B cell (primary cell): ENCODE results near the gene STEAP2. TPM values are rescaled to one million over a fixed set of nuclear protein-coding genes. Genes with fewer than 3 reads are reported as not detected.

Experiments used
- ATAC-seq: fragments of 200-7000 bp; cut with Tn5 transposase; one replicate; pipeline ENCODE4 v1.10.0; 2021; ENCODE audit warnings: low read depth, mild to moderate bottlenecking, moderate number of reproducible peaks, moderate library complexity
- CTCF ChIA-PET: fragments of 350-600 bp; sonication (Branson Sonifier 250); formaldehyde crosslinking; loops from one replicate; lab custom pipeline; 2021; ENCODE audit warnings: antibody characterized with exemption, inconsistent platforms; lab: Charles Lee
- POLR2A ChIA-PET: fragments of 350-600 bp; sonication (Branson Sonifier 250); formaldehyde crosslinking; loops from one replicate; lab custom pipeline; 2021; ENCODE audit warnings: antibody characterized with exemption; lab: Charles Lee
- DNase-seq: peaks from one replicate; pipeline ENCODE4 v3.0.0; 2013
- H2AFZ ChIP-seq: 2 replicates; pipeline ENCODE4 v1.6.1; 2012; ENCODE audit warnings: mild to moderate bottlenecking, low read depth, low read length; ENCODE audit not compliant: insufficient read depth, poor library complexity, severe bottlenecking
- H3K27ac ChIP-seq, 2 donors: 1 replicate in 1 of 2; 2 replicates in 1 of 2; pipeline ENCODE4 v1.5.1; 2012 to 2013; ENCODE audit warnings: low read length in 2 of 2, mild to moderate bottlenecking in 2 of 2, moderate library complexity in 1 of 2
- H3K27me3 ChIP-seq, 4 experiments: fragments of 200-600 bp in 1 of 4; sonication (generic) in 1 of 4; replicated peaks in 1 of 4; 1 replicate in 2 of 4; 2 replicates in 2 of 4; pipeline versions ENCODE4 v1.6.1 to v1.7.0; 2013 to 2016; ENCODE audit warnings: low read length in 3 of 4, mild to moderate bottlenecking in 2 of 4, mixed read lengths in 1 of 4, moderate library complexity in 1 of 4; ENCODE audit not compliant: insufficient read depth in 4 of 4, control insufficient read depth in 3 of 4; ENCODE audit errors: control extremely low read depth in 1 of 4
- H3K36me3 ChIP-seq, 2 experiments: replicated peaks in 1 of 2; 1 replicate in 1 of 2; 2 replicates in 1 of 2; pipeline versions ENCODE4 v1.6.1 to v1.7.1; 2013; ENCODE audit warnings: low read length in 1 of 2; ENCODE audit not compliant: insufficient read depth in 2 of 2, control insufficient read depth in 1 of 2; ENCODE audit errors: control extremely low read depth in 1 of 2, extremely low read depth in 1 of 2
- H3K4me1 ChIP-seq, 2 donors: fragments of 200-600 bp in 1 of 2; sonication (generic) in 1 of 2; 1 replicate in 1 of 2; 2 replicates in 1 of 2; pipeline versions ENCODE4 v1.5.1 to v1.6.1; 2013 to 2017; ENCODE audit warnings: low read length in 2 of 2; ENCODE audit not compliant: control insufficient read depth in 2 of 2, insufficient read depth in 2 of 2
- H3K4me2 ChIP-seq: replicated peaks from 2 replicates; pipeline ENCODE3; 2012; ENCODE audit warnings: mild to moderate bottlenecking, low read depth, low read length; ENCODE audit not compliant: poor library complexity, severe bottlenecking
- H3K4me3 ChIP-seq, 5 experiments: fragments of 200-600 bp in 1 of 5; sonication (generic) in 1 of 5; 1 replicate in 3 of 5; 2 replicates in 2 of 5; pipeline versions ENCODE4 v1.5.1 to v1.7.0; 2011 to 2016; ENCODE audit warnings: low read length in 4 of 5, mild to moderate bottlenecking in 4 of 5, low read depth in 2 of 5, control low read depth in 1 of 5, moderate library complexity in 1 of 5; ENCODE audit not compliant: insufficient read depth in 1 of 5; ENCODE audit errors: control extremely low read depth in 1 of 5, extremely low read depth in 1 of 5
- H3K79me2 ChIP-seq: fragments of 200-600 bp; sonication (generic); one replicate; pipeline ENCODE4 v1.6.0; 2016; ENCODE audit warnings: low read length; ENCODE audit not compliant: control insufficient read depth, insufficient read depth
- H3K9ac ChIP-seq: fragments of 200-600 bp; sonication (generic); 2 replicates; pipeline ENCODE4 v1.6.1; 2017; ENCODE audit warnings: mild to moderate bottlenecking, low read length, moderate library complexity
- H3K9me3 ChIP-seq, 3 donors: one replicate each; pipeline versions ENCODE4 v1.6.1 to v1.7.1; 2013; ENCODE audit warnings: low read length in 2 of 3; ENCODE audit not compliant: control insufficient read depth in 2 of 3, insufficient read depth in 1 of 3; ENCODE audit errors: control extremely low read depth in 1 of 3
- H4K20me1 ChIP-seq: 2 replicates; pipeline ENCODE4 v1.6.0; 2012; ENCODE audit warnings: mild to moderate bottlenecking, low read length; ENCODE audit not compliant: insufficient read depth, control insufficient read depth, poor library complexity, severe bottlenecking
- H3K27ac Mint-ChIP-seq: one replicate; pipeline ENCODE4 v1.8.0; 2021; ENCODE audit warnings: mixed read lengths
- H3K27me3 Mint-ChIP-seq: one replicate; pipeline ENCODE4 v1.8.0; 2021; ENCODE audit warnings: mixed read lengths
- H3K4me1 Mint-ChIP-seq: one replicate; pipeline ENCODE4 v1.8.0; 2021; ENCODE audit warnings: mixed read lengths
- H3K4me3 Mint-ChIP-seq: one replicate; pipeline ENCODE4 v1.8.0; 2021; ENCODE audit warnings: mixed read lengths
- H3K9me3 Mint-ChIP-seq: one replicate; pipeline ENCODE4 v1.8.0; 2022; ENCODE audit warnings: mixed read lengths; ENCODE audit not compliant: insufficient read depth
- EZH2 ChIP-seq: IDR thresholded peaks from 2 replicates; pipeline ENCODE4 v1.6.1; 2012; ENCODE audit warnings: borderline replicate concordance, low read depth, mild to moderate bottlenecking, moderate library complexity, low read length; ENCODE audit not compliant: insufficient read depth, poor library complexity, severe bottlenecking
- WGBS: methylation state at CpG from one replicate; pipeline ENCODE4 v1.1.5; 2013; ENCODE audit warnings: missing lambda C conversion rate; ENCODE audit not compliant: insufficient coverage; 5-methylcytosine and 5-hydroxymethylcytosine counted together
- intact Hi-C: fragments of 100-400 bp; cut with micrococcal nuclease; formaldehyde crosslinking; loops from one replicate; pipeline ENCODE4 v1.10.0; 2022
- polyA plus RNA-seq: library from polyadenylated mRNA; depleted of rRNA; stranded (reverse); fragments of >200 nt; gene quantifications from 2 replicates; pipeline ENCODE4 v1.2.3, GENCODE V29; 2012
- total RNA-seq, 2 donors: library from RNA; stranded (reverse); fragments of 120-200 nt in 1 of 2; gene quantifications; 1 replicate in 1 of 2; 2 replicates in 1 of 2; pipeline versions ENCODE4 v1.2.3 to v1.2.4, GENCODE V29; 2013 to 2022
- TF ChIP-seq, protein P1 (sequence below): fragments of 200-600 bp; IDR thresholded peaks from one replicate; pipeline ENCODE4 v1.8.0; 2022; ENCODE audit warnings: antibody characterized with exemption, mild to moderate bottlenecking

The STEAP2 gene
- total and polyA plus RNA-seq, 2 donors (not counting 1 experiment from before 2014, with no cell fraction given), result not detected

DNA sequence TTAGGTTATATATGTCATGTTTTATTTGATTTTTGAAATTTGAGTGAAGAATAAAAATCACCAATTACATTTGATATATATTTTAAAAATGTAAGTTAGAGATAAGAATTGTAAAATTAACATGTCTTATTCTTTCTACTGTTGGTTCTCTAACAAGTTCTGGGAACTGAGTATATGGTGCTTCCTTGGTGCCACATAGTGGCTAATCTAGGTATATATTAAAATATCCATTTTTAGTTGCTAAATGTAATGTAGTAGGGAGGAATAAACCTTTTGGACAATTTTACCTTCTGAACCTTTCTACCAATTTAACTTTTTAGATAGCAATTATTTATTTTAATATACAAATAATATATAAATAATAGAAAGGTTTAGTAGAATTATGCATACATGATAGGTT, 50.9 kb downstream of the STEAP2 start:
- POLR2A ChIA-PET, result no interaction called here

DNA sequence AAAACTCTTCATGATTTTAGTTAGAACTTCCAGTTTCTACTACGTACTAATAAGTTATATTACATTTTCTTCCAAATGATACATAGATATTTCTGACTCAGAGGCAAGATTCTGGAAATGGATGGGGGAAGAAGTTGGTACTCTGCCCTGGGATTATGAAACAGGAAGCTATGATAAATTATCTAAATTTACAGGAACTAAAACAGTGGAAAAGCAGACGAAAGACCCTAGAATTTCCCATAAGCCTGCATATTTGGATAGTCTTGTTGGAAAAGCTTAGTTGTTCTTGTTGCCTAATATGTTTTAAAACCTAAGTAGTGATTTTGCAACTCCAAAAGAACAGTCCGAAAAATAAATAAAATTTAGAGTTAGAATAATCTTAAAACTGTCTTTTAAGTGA, 55.3 kb downstream of the STEAP2 start:
- Histone ChIP-seq H3K27ac (no peak overlapping the region), H3K9me3 (no peaks in the 10 kb centered on the region), H4K20me1 (no peaks in the 10 kb centered on the region), H3K9ac (no peak overlapping the region), H3K27me3 (no peaks in the 10 kb centered on the region), H3K4me2 (no peak overlapping the region), H3K36me3 (no peaks in the 10 kb centered on the region), H3K4me1 (no peaks in the 10 kb centered on the region), H2AFZ (no peak overlapping the region), H3K79me2 (no peaks in the 10 kb centered on the region), H3K4me3 (no peak overlapping the region)
- ChIA-PET CTCF (no interaction called here), POLR2A (no interaction called here)
- Mint-ChIP-seq H3K9me3 (no peaks in the 10 kb centered on the region), H3K4me1 (no peaks in the 10 kb centered on the region), H3K27me3 (peaks cover 11% of the 10 kb centered on the region), H3K27ac (no peak overlapping the region), H3K4me3 (no peak overlapping the region)
- ATAC-seq (no peak), DNase-seq (no peak)
- intact Hi-C loops, result no loop called here
- TF ChIP-seq EZH2, result no peak
- TF ChIP-seq, protein P1, sequence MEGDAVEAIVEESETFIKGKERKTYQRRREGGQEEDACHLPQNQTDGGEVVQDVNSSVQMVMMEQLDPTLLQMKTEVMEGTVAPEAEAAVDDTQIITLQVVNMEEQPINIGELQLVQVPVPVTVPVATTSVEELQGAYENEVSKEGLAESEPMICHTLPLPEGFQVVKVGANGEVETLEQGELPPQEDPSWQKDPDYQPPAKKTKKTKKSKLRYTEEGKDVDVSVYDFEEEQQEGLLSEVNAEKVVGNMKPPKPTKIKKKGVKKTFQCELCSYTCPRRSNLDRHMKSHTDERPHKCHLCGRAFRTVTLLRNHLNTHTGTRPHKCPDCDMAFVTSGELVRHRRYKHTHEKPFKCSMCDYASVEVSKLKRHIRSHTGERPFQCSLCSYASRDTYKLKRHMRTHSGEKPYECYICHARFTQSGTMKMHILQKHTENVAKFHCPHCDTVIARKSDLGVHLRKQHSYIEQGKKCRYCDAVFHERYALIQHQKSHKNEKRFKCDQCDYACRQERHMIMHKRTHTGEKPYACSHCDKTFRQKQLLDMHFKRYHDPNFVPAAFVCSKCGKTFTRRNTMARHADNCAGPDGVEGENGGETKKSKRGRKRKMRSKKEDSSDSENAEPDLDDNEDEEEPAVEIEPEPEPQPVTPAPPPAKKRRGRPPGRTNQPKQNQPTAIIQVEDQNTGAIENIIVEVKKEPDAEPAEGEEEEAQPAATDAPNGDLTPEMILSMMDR, result no peak
- no CpG with 5 or more reads among the region's 3 CpGs for WGBS

More for the DNA sequence above, 50.9 kb downstream of the STEAP2 start:
- no peaks in the 10 kb centered on the region for H3K4me1 ChIP-seq
- DNase-seq, result peak; percentile 14
- ATAC-seq, result peak; percentile 43
- H3K79me2 ChIP-seq, result no peaks in the 10 kb centered on the region
- peaks cover 18% of the 10 kb centered on the region for H3K27me3 Mint-ChIP-seq
- TF ChIP-seq, protein P1, result peak; percentile 69
- no peak for TF ChIP-seq EZH2
- H3K27ac ChIP-seq, result no peak overlapping the region
- H3K4me3 Mint-ChIP-seq, result no peak overlapping the region
- H3K4me3 ChIP-seq, result no peak overlapping the region
- H3K4me1 Mint-ChIP-seq, result no peaks in the 10 kb centered on the region
- H4K20me1 ChIP-seq, result no peaks in the 10 kb centered on the region
- H3K4me2 ChIP-seq, result no peak overlapping the region
- H3K27ac Mint-ChIP-seq, result no peak overlapping the region
- H3K9ac ChIP-seq, result no peak overlapping the region
- intact Hi-C loops, result loop anchor here (1.0 kb wide), 2 partner anchors 108 to 165 kb away; partner anchors contain the start of gene STEAP1
- no peaks in the 10 kb centered on the region for H3K9me3 ChIP-seq
- H2AFZ ChIP-seq, result no peak overlapping the region
- no peaks in the 10 kb centered on the region for H3K9me3 Mint-ChIP-seq
- CTCF ChIA-PET, result interaction anchor here (1.0 to 2.4 kb wide), 4 partner anchors 108 to 165 kb away, joined by 3 to 13 read pairs (median 8); partner anchors contain the start of gene STEAP1
- H3K36me3 ChIP-seq, result no peaks in the 10 kb centered on the region
- H3K27me3 ChIP-seq, result no peaks in the 10 kb centered on the region
